ES-I3 (cell line): ENCODE measurements around the gene CRPPA.
"Not testable (repeated sequence)": the region's sequence is repeated elsewhere in the genome, so short reads cannot be mapped to it uniquely, and the experiment has no call there.

Experiments used
- H3K36me3 ChIP-seq: 2 replicates; pipeline ENCODE4 v1.6.1; 2013; ENCODE audit warnings: mild to moderate bottlenecking, low read length, control low read depth, moderate library complexity; ENCODE audit not compliant: insufficient read depth
- H3K4me1 ChIP-seq: 2 replicates; pipeline ENCODE4 v1.6.1; 2013; ENCODE audit warnings: mild to moderate bottlenecking, control low read depth, low read length; ENCODE audit not compliant: insufficient read depth
- H3K9ac ChIP-seq: 2 replicates; pipeline ENCODE4 v1.6.1; 2013; ENCODE audit warnings: low read depth, mild to moderate bottlenecking, low read length, moderate library complexity
- H3K9me3 ChIP-seq: 2 replicates; pipeline ENCODE4 v1.6.1; 2013; ENCODE audit warnings: mild to moderate bottlenecking, low read length, moderate library complexity; ENCODE audit not compliant: control insufficient read depth, insufficient read depth

Gene CRPPA

DNA sequence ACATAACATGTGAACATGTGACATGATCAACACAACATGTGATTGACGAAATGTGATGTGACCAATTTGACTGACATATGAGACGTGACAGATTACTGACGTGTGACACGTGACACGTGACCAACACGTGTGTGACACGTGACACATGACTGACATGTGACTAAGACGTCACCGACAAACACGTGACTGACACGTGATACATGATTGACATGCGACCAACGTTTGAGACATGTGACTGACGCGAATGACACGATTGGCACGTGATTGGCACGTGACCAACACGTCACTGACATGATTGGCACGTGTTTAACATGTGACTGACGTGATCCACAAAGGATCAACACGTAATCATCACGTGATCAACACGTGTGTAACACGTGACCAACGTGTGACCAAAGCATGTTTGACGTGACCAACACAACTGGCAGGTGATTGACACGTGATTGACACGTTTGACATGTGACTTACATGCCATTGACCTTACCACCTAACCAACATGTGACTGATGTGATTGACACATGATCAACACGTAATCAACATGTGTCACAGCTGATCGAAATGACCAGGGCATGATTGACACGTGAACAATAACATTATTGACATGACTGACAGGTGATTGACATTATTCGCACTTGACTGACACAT lies 23.7 kb downstream of the CRPPA start:
- Histone ChIP-seq H3K4me1 (no peaks in the 10 kb centered on the region), H3K36me3 (no peaks in the 10 kb centered on the region), H3K9me3 (peaks cover 31% of the 10 kb centered on the region), H3K9ac (no peak overlapping the region)

DNA sequence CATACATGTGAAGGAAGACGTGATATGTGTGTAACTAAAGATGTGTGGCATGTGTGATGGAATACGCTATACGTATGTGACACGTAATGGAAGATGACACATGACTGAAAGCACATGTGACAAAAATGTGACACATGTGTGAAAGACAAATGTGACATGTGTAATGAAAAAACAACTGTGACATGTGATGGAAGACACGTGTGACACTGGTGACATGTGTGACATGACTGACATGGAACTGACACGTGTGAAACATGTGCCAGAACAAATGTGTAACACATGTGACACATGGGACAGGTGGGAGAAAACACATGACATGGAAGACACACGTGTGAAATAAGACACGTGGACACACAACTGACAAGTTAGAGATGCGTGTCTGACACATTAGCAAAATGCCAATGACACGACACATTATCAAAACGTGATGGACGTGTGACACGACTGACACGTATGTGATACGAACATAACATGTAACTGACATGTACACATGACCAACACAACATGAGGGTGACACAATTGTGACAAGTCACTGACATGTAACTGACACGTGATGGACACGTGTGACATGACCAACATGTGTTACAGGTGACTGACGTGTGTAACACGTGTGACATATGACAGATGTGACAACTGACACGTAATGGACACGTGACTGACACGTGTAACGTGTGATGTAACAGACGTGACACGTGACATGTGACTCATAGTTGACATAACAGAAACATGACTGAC lies 24.4 kb downstream of the CRPPA start:
- Histone ChIP-seq H3K9ac (no peak overlapping the region), H3K4me1 (no peaks in the 10 kb centered on the region), H3K9me3 (peaks cover 31% of the 10 kb centered on the region), H3K36me3 (no peaks in the 10 kb centered on the region)

- Histone ChIP-seq H3K9ac (no peak overlapping the region), H3K36me3 (no peaks in the 10 kb centered on the region), H3K4me1 (no peaks in the 10 kb centered on the region), H3K9me3 (peaks cover 29% of the 10 kb centered on the region)
These were observed 26.2 kb downstream of the CRPPA start for GRCh38 chr7:16395121-16395520.

DNA sequence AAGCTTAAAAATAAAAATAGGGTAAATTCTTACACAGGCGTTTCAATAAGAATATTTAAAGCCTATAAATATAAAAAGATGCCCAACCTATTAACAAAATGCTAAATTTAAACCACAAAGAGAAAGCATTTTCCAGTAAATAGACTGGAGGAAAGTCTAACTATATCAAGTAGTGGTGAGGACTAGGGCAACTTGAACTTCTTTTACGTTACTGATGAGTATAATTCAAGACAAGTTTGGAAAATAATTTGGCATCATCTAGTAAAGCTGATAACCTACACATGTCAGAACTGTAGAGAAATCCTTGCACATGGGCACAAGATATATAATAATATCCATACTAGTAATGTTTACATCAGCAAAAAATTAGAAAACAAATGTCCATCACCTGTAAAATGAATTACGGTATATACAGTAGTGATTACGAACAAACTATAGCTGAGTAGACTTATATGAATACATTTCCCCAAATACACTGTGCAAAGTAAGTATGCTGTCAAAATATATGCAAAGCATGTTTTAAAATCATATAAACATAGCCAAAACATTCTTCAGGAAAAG lies 27.4 kb downstream of the CRPPA start:
- Histone ChIP-seq H3K9me3 (peaks cover 21% of the 10 kb centered on the region), H3K4me1 (no peaks in the 10 kb centered on the region), H3K36me3 (no peaks in the 10 kb centered on the region), H3K9ac (no peak overlapping the region)

DNA sequence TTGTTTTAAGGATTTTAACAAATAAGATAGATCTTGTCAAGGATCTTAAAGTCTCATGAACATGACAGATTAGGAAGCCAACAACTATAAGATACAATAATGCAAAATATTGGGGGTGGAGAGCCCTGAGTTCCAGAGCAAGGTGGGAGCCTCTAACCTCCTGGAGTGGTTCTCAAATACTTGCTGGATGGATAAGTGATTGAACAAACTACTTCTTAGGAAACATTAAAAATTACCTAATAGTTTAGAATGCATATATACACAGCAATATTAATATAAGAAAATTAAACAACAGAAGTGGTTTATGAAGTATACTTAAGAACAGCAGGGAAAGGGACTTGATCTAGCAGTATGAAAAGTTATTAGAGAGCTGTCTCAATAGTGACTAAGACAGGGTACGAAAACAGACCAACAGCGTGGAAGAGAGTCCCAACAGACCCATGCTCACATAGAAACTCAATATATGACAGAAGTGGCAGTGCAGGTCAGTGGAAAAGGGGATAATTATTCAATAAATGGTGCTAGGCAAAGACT lies 28.3 kb downstream of the CRPPA start:
- H3K4me1 ChIP-seq: no peaks in the 10 kb centered on the region
- no peak overlapping the region for H3K9ac ChIP-seq
- peaks cover 16% of the 10 kb centered on the region for H3K9me3 ChIP-seq
- H3K36me3 ChIP-seq: no peaks in the 10 kb centered on the region

DNA sequence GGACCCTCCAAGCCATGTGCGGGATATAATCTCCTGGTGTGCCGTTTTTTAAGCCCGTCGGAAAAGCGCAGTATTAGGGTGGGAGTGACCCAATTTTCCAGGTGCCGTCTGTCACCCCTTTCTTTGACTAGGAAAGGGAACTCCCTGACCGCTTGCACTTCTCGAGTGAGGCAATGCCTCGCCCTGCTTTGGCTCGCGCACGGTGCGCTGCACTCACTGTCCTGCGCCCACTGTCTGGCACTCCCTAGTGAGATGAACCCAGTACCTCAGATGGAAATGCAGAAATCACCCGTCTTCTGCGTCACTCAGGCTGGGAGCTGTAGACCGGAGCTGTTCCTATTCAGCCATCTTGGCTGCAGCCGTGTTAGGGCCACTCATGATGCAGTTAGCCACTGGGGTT lies 37.6 kb downstream of the CRPPA start:
- not testable (repeated sequence) for H3K9me3 ChIP-seq, H3K9ac ChIP-seq, H3K4me1 ChIP-seq, H3K36me3 ChIP-seq

DNA sequence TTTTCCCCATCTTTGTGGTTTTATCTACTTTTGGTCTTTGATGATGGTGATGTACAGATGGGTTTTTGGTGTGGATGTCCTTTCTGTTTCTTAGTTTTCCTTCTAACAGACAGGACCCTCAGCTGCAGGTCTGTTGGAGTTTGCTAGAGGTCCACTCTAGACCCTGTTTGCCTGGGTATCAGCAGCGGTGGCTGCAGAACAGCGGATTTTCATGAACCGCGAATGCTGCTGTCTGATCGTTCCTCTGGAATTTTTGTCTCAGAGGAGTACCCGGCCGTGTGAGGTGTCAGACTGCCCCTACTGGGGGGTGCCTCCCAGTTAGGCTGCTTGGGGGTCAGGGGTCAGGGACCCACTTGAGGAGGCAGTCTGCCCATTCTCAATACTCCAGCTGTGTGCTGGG lies 38.2 kb downstream of the CRPPA start:
- H3K36me3 ChIP-seq, H3K4me1 ChIP-seq, H3K9me3 ChIP-seq, H3K9ac ChIP-seq: not testable (repeated sequence)
